Naive thymus-derived CD8-positive, alpha-beta T cell (primary cell): ENCODE measurements around the gene TLNRD1. TPM values are rescaled to one million over a fixed set of nuclear protein-coding genes. Genes with fewer than 3 reads are reported as not detected.

Experiments
- ATAC-seq, 2 donors: fragments of 150-1000 bp; cut with Tn5 transposase in 1 of 2; sonication (Bioruptor Pico), chemical (Tn5 transposase) in 1 of 2; 1 replicate in 1 of 2; 2 replicates in 1 of 2; pipeline ENCODE4 v1.10.0; 2021; ENCODE audit warnings: mild to moderate bottlenecking in 2 of 2, moderate library complexity in 2 of 2
- POLR2A ChIA-PET: fragments of 350-600 bp; sonication (Branson Sonifier 250); formaldehyde crosslinking; loops from one replicate; lab custom pipeline; 2021; ENCODE audit warnings: antibody characterized with exemption; lab: Charles Lee
- DNase-seq, 10 donors: peaks; one replicate each; pipeline versions ENCODE4 v3.0.0 to v3.0.0-alpha.2; 2020 to 2022
- H3K27ac Mint-ChIP-seq, 10 donors: one replicate each; pipeline ENCODE4 v1.8.0; 2020 to 2022; ENCODE audit warnings: mild to moderate bottlenecking in 10 of 10, mixed read lengths in 10 of 10, moderate library complexity in 4 of 10, inconsistent platforms in 1 of 10
- H3K27me3 Mint-ChIP-seq, 5 donors: one replicate each; pipeline ENCODE4 v1.8.0; 2021 to 2022; ENCODE audit warnings: mixed read lengths in 5 of 5
- H3K36me3 Mint-ChIP-seq, 3 donors: one replicate each; pipeline ENCODE4 v1.8.0; 2020 to 2022; ENCODE audit warnings: mixed read lengths in 3 of 3, mild to moderate bottlenecking in 2 of 3, inconsistent platforms in 1 of 3
- H3K4me1 Mint-ChIP-seq, 4 donors: one replicate each; pipeline ENCODE4 v1.8.0; 2021 to 2022; ENCODE audit warnings: mixed read lengths in 4 of 4
- H3K4me3 Mint-ChIP-seq, 10 donors: one replicate each; pipeline ENCODE4 v1.8.0; 2020 to 2022; ENCODE audit warnings: mild to moderate bottlenecking in 10 of 10, mixed read lengths in 10 of 10, moderate library complexity in 6 of 10, inconsistent platforms in 1 of 10
- H3K9me3 Mint-ChIP-seq, 9 donors: one replicate each; pipeline ENCODE4 v1.8.0; 2020 to 2022; ENCODE audit warnings: mixed read lengths in 9 of 9, mild to moderate bottlenecking in 3 of 9, inconsistent platforms in 1 of 9, moderate library complexity in 1 of 9
- polyA plus RNA-seq, 3 donors: library from polyadenylated mRNA; unstranded; fragments of 300-500 nt; fragmentation: Illumina TruSeq; gene quantifications; one replicate each; pipeline ENCODE4 v1.2.3, GENCODE V29; 2021
- total RNA-seq, 8 experiments: library from RNA in 2 of 8; stranded (reverse) in 2 of 8; gene quantifications; one replicate each; pipeline ENCODE4 v1.2.3 and lab custom pipeline; 2021 to 2026

TLNRD1 gene
- total and polyA plus RNA-seq, 5 experiments from 2014 or later, result 2.2 to 19.6 (median 2.9) TPM

GRCh38 chr15:81037952-81038743 is 37.4 kb downstream of the TLNRD1 start:
- H3K27me3 Mint-ChIP-seq, result no peaks in the 10 kb centered on the region
- no peaks in the 10 kb centered on the region for H3K36me3 Mint-ChIP-seq
- peak overlapping the region in 1 of 10 donors; percentile 35 for H3K27ac Mint-ChIP-seq
- DNase-seq, result no peak
- H3K4me3 Mint-ChIP-seq, result no peak overlapping the region
- peaks cover 7 to 11% (median 9%) of the 10 kb centered on the region in 4 donors for H3K4me1 Mint-ChIP-seq
- POLR2A ChIA-PET, result no interaction called here
- ATAC-seq, result no peak
- no peaks in the 10 kb centered on the region for H3K9me3 Mint-ChIP-seq

GRCh38 chr15:81038975-81039607 is 38.4 kb downstream of the TLNRD1 start:
- Mint-ChIP-seq H3K4me3 (no peak overlapping the region), H3K4me1 (peaks cover 7 to 11% (median 9%) of the 10 kb centered on the region in 4 donors), H3K27me3 (no peaks in the 10 kb centered on the region), H3K36me3 (no peaks in the 10 kb centered on the region), H3K27ac (peak overlapping the region in 2 of 10 donors; percentile 26 to 30), H3K9me3 (no peaks in the 10 kb centered on the region)
- POLR2A ChIA-PET, result no interaction called here
- ATAC-seq (no peak), DNase-seq (no peak)

- ATAC-seq (no peak), DNase-seq (no peak)
- H3K9me3 Mint-ChIP-seq, result peaks cover 0 to 6% (median 0%) of the 10 kb centered on the region in 9 donors
- peaks cover 7 to 11% (median 9%) of the 10 kb centered on the region in 4 donors for H3K4me1 Mint-ChIP-seq
- H3K27me3 Mint-ChIP-seq, result no peaks in the 10 kb centered on the region
- no peak overlapping the region for H3K27ac Mint-ChIP-seq
- POLR2A ChIA-PET, result no interaction called here
- H3K4me3 Mint-ChIP-seq, result no peak overlapping the region
- H3K36me3 Mint-ChIP-seq, result no peaks in the 10 kb centered on the region
Observed at GRCh38 chr15:81040757-81041156, 40.0 kb downstream of the TLNRD1 start.

- H3K4me3 Mint-ChIP-seq, result no peak overlapping the region
- POLR2A ChIA-PET, result no interaction called here
- H3K27ac Mint-ChIP-seq, result peak overlapping the region in 1 of 10 donors; percentile 74
- H3K27me3 Mint-ChIP-seq, result no peaks in the 10 kb centered on the region
- DNase-seq (no peak), ATAC-seq (no peak)
- H3K9me3 Mint-ChIP-seq, result peaks cover 0 to 16% (median 0%) of the 10 kb centered on the region in 9 donors
- H3K4me1 Mint-ChIP-seq, result peaks cover 7 to 11% (median 8%) of the 10 kb centered on the region in 4 donors
- H3K36me3 Mint-ChIP-seq, result no peaks in the 10 kb centered on the region
Observed at GRCh38 chr15:81043281-81043934, 42.7 kb downstream of the TLNRD1 start.

- H3K4me1 Mint-ChIP-seq, result peaks cover 5 to 8% (median 6%) of the 10 kb centered on the region in 4 donors
- peaks cover 0 to 16% (median 0%) of the 10 kb centered on the region in 9 donors for H3K9me3 Mint-ChIP-seq
- DNase-seq (no peak), ATAC-seq (no peak)
- H3K27ac Mint-ChIP-seq, result no peak overlapping the region
- POLR2A ChIA-PET, result no interaction called here
- no peaks in the 10 kb centered on the region for H3K27me3 Mint-ChIP-seq
- no peak overlapping the region for H3K4me3 Mint-ChIP-seq
- H3K36me3 Mint-ChIP-seq, result no peaks in the 10 kb centered on the region
Observed at GRCh38 chr15:81043935-81044575, 43.3 kb downstream of the TLNRD1 start.

GRCh38 chr15:81046290-81046689 is 45.6 kb downstream of the TLNRD1 start:
- H3K4me1 Mint-ChIP-seq, result peaks cover 0 to 3% (median 0%) of the 10 kb centered on the region in 4 donors
- no peak for DNase-seq
- ATAC-seq, result no peak
- no peak overlapping the region for H3K4me3 Mint-ChIP-seq
- peaks cover 0 to 4% (median 0%) of the 10 kb centered on the region in 5 donors for H3K27me3 Mint-ChIP-seq
- no peak overlapping the region for H3K27ac Mint-ChIP-seq
- H3K36me3 Mint-ChIP-seq, result no peaks in the 10 kb centered on the region
- H3K9me3 Mint-ChIP-seq, result peaks cover 0 to 16% (median 0%) of the 10 kb centered on the region in 9 donors
- POLR2A ChIA-PET, result no interaction called here

GRCh38 chr15:81047928-81048327 is 47.2 kb downstream of the TLNRD1 start:
- POLR2A ChIA-PET, result no interaction called here
- ATAC-seq (no peak), DNase-seq (no peak)
- H3K27me3 Mint-ChIP-seq, result peaks cover 0 to 4% (median 0%) of the 10 kb centered on the region in 5 donors
- no peak overlapping the region for H3K4me3 Mint-ChIP-seq
- H3K27ac Mint-ChIP-seq, result no peak overlapping the region
- no peaks in the 10 kb centered on the region for H3K36me3 Mint-ChIP-seq
- H3K4me1 Mint-ChIP-seq, result peaks cover 0 to 5% (median under 1%) of the 10 kb centered on the region in 4 donors
- peaks cover 0 to 16% (median 0%) of the 10 kb centered on the region in 9 donors for H3K9me3 Mint-ChIP-seq

- peaks cover 0 to 5% (median 0%) of the 10 kb centered on the region in 4 donors for H3K4me1 Mint-ChIP-seq
- POLR2A ChIA-PET, result no interaction called here
- ATAC-seq (no peak), DNase-seq (no peak)
- peaks cover 0 to 16% (median 0%) of the 10 kb centered on the region in 9 donors for H3K9me3 Mint-ChIP-seq
- no peaks in the 10 kb centered on the region for H3K36me3 Mint-ChIP-seq
- H3K27ac Mint-ChIP-seq, result no peak overlapping the region
- H3K4me3 Mint-ChIP-seq, result no peak overlapping the region
- H3K27me3 Mint-ChIP-seq, result peaks cover 0 to 8% (median 0%) of the 10 kb centered on the region in 5 donors
Observed at GRCh38 chr15:81049835-81050234, 49.1 kb downstream of the TLNRD1 start.

- no peak for DNase-seq
- Mint-ChIP-seq H3K4me1 (peaks cover 0 to 5% (median 0%) of the 10 kb centered on the region in 4 donors), H3K9me3 (peaks cover 0 to 15% (median 0%) of the 10 kb centered on the region in 9 donors), H3K27me3 (peaks cover 0 to 8% (median 0%) of the 10 kb centered on the region in 5 donors), H3K36me3 (no peaks in the 10 kb centered on the region), H3K4me3 (no peak overlapping the region), H3K27ac (no peak overlapping the region)
- no peak for ATAC-seq
- POLR2A ChIA-PET, result no interaction called here
Observed at GRCh38 chr15:81050259-81050658, 49.5 kb downstream of the TLNRD1 start.

- Mint-ChIP-seq H3K4me1 (peaks cover 0 to 5% (median 0%) of the 10 kb centered on the region in 4 donors), H3K27ac (no peak overlapping the region), H3K4me3 (no peak overlapping the region), H3K9me3 (peaks cover 0 to 10% (median 0%) of the 10 kb centered on the region in 9 donors), H3K36me3 (no peaks in the 10 kb centered on the region), H3K27me3 (peaks cover 0 to 8% (median 0%) of the 10 kb centered on the region in 5 donors)
- no peak for DNase-seq
- no peak for ATAC-seq
- POLR2A ChIA-PET, result no interaction called here
Observed at GRCh38 chr15:81050805-81051204, 50.1 kb downstream of the TLNRD1 start.

- no peaks in the 10 kb centered on the region for H3K9me3 Mint-ChIP-seq
Observed at GRCh38 chr15:81052046-81052445, 51.3 kb downstream of the TLNRD1 start.

GRCh38 chr15:81053621-81054020 is 52.9 kb downstream of the TLNRD1 start:
- POLR2A ChIA-PET, result no interaction called here
- ATAC-seq (no peak), DNase-seq (no peak)
- H3K4me3 Mint-ChIP-seq, result no peak overlapping the region
- H3K27me3 Mint-ChIP-seq, result peaks cover 0 to 8% (median 0%) of the 10 kb centered on the region in 5 donors
- H3K9me3 Mint-ChIP-seq, result no peaks in the 10 kb centered on the region
- H3K36me3 Mint-ChIP-seq, result peaks cover 0 to 5% (median 0%) of the 10 kb centered on the region in 3 donors
- no peak overlapping the region for H3K27ac Mint-ChIP-seq
- peaks cover 0 to 5% (median 0%) of the 10 kb centered on the region in 4 donors for H3K4me1 Mint-ChIP-seq

More at GRCh38 chr15:81052046-81052445, 51.3 kb downstream of the TLNRD1 start:
- Mint-ChIP-seq H3K27me3 (peaks cover 0 to 8% (median 0%) of the 10 kb centered on the region in 5 donors), H3K27ac (no peak overlapping the region), H3K4me1 (peaks cover 0 to 5% (median 0%) of the 10 kb centered on the region in 4 donors), H3K36me3 (no peaks in the 10 kb centered on the region), H3K4me3 (no peak overlapping the region)
- DNase-seq (no peak), ATAC-seq (no peak)
- POLR2A ChIA-PET, result no interaction called here
